NCI-H510A treated with DMSO at 0.1 percent for 48 hours (cell line): ENCODE results near the gene UQCRC1.

Source experiments
- DNase-seq: peaks from one replicate; lab custom pipeline; 2025; lab: John Stamatoyannopoulos, UW

The UQCRC1 gene

GRCh38 chr3:48599077-48599501, 10.4 kb downstream of the UQCRC1 start:
- DNase-seq, result no peak

GRCh38 chr3:48598323-48599076, 10.9 kb downstream of the UQCRC1 start:
- no peak for DNase-seq

GRCh38 chr3:48597408-48597800, 12.0 kb downstream of the UQCRC1 start:
- DNase-seq, result no peak

GRCh38 chr3:48596676-48597407, 12.6 kb downstream of the UQCRC1 start:
- DNase-seq, result no peak

GRCh38 chr3:48596157-48596556, 13.3 kb downstream of the UQCRC1 start:
- DNase-seq, result no peak

GRCh38 chr3:48595526-48596121, 13.8 kb downstream of the UQCRC1 start:
- DNase-seq, result no peak

GRCh38 chr3:48595075-48595525, 14.3 kb downstream of the UQCRC1 start, which contains the start of gene COL7A1:
TSS of gene COL7A1 (minus strand) at chr3:48595329. CDS start at chr3:48595159, 170 bp downstream.
- DNase-seq, result no peak

- no peak for DNase-seq
These were observed 14.9 kb downstream of the UQCRC1 start for GRCh38 chr3:48594417-48595049.

- DNase-seq, result no peak
These were observed 16.1 kb downstream of the UQCRC1 start for GRCh38 chr3:48593337-48593736.

GRCh38 chr3:48592519-48593087, 16.8 kb downstream of the UQCRC1 start:
- no peak for DNase-seq

GRCh38 chr3:48591886-48592518, 17.4 kb downstream of the UQCRC1 start:
- no peak for DNase-seq

- DNase-seq, result no peak
These were observed 18.0 kb downstream of the UQCRC1 start for GRCh38 chr3:48591436-48591835.

- no peak for DNase-seq
These were observed 21.2 kb downstream of the UQCRC1 start for GRCh38 chr3:48588230-48588629.

GRCh38 chr3:48587686-48588085, 21.8 kb downstream of the UQCRC1 start:
- no peak for DNase-seq

GRCh38 chr3:48585411-48585810, 24.0 kb downstream of the UQCRC1 start:
- DNase-seq, result no peak

- DNase-seq, result no peak
These were observed 24.6 kb downstream of the UQCRC1 start for GRCh38 chr3:48584836-48585235.

- no peak for DNase-seq
These were observed 27.6 kb downstream of the UQCRC1 start for GRCh38 chr3:48581621-48582481.

GRCh38 chr3:48576647-48577046, 32.8 kb downstream of the UQCRC1 start:
- no peak for DNase-seq

GRCh38 chr3:48575366-48575765, 34.1 kb downstream of the UQCRC1 start:
- no peak for DNase-seq

GRCh38 chr3:48573973-48574585, 35.4 kb downstream of the UQCRC1 start:
- DNase-seq, result no peak
